ENCODE measurements around the gene PIMREG. TPM values are rescaled to one million over a fixed set of nuclear protein-coding genes. Genes with fewer than 3 reads are reported as not detected.
A peak's percentile ranks its signal among the peaks of the same experiment; 100 is the strongest.

PIMREG gene
- total RNA-seq, 4 donors from 2014 or later: 0.21 to 2.8 (median 0.84) TPM

- 83 to 88% methylated on average over 4 of the region's 4 CpGs for WGBS, 2 donors
- intact Hi-C loops (cut with DNase I; ENCODE audit: low total_unique reads): no loop called here
- no peak overlapping the region for H3K4me3 ChIP-seq (ENCODE audit: low read depth, poor library complexity, severe bottlenecking)
- TF ChIP-seq CTCF (IDR thresholded peaks at IDR 0.05) (no peak), POLR2A (IDR thresholded peaks at IDR 0.05) (no peak)
- DNase-seq (ENCODE audit: low spot score in 2 of 2): no peak
Measured at GRCh38 chr17:6492892-6493674, 48.8 kb downstream of the PIMREG start.

- intact Hi-C loops (cut with DNase I; ENCODE audit: low total_unique reads): no loop called here
- TF ChIP-seq POLR2A (IDR thresholded peaks at IDR 0.05) (no peak), CTCF (IDR thresholded peaks at IDR 0.05) (no peak)
- 60 to 62% methylated on average over 5 of the region's 5 CpGs for WGBS, 2 donors
- no peak for DNase-seq (ENCODE audit: low spot score in 2 of 2)
- no peak overlapping the region for H3K4me3 ChIP-seq (ENCODE audit: low read depth, poor library complexity, severe bottlenecking)
Measured at GRCh38 chr17:6494239-6494941, 50.1 kb downstream of the PIMREG start.

- peak in 1 of 2 donors; percentile 50 for DNase-seq (ENCODE audit: low spot score in 2 of 2)
- TF ChIP-seq CTCF (IDR thresholded peaks at IDR 0.05) (no peak), POLR2A (IDR thresholded peaks at IDR 0.05) (no peak)
- WGBS, 2 donors: 66 to 69% methylated on average over 15 of the region's 15 CpGs
Measured at GRCh38 chr17:6495450-6496115, 51.3 kb downstream of the PIMREG start.

GRCh38 chr17:6496116-6496481 lies 51.8 kb downstream of the PIMREG start:
- no peak overlapping the region for H3K4me3 ChIP-seq (ENCODE audit: low read depth, poor library complexity, severe bottlenecking)
- WGBS, 2 donors: 42 to 44% methylated on average over 8 of the region's 8 CpGs
- intact Hi-C loops (cut with DNase I; ENCODE audit: low total_unique reads): no loop called here
- TF ChIP-seq CTCF (IDR thresholded peaks at IDR 0.05) (no peak), POLR2A (IDR thresholded peaks at IDR 0.05) (no peak)
- DNase-seq (ENCODE audit: low spot score in 2 of 2): peak in 1 of 2 donors; percentile 80

More at GRCh38 chr17:6495450-6496115, 51.3 kb downstream of the PIMREG start:
- H3K4me3 ChIP-seq (ENCODE audit: low read depth, poor library complexity, severe bottlenecking): no peak overlapping the region
- intact Hi-C loops (cut with DNase I; ENCODE audit: low total_unique reads): no loop called here

GRCh38 chr17:6496640-6497441 lies 52.6 kb downstream of the PIMREG start:
- intact Hi-C loops (cut with DNase I; ENCODE audit: low total_unique reads): no loop called here
- H3K4me3 ChIP-seq (ENCODE audit: low read depth, poor library complexity, severe bottlenecking): no peak overlapping the region
- DNase-seq (ENCODE audit: low spot score in 2 of 2): peak in 1 of 2 donors; percentile 48
- no peak for TF ChIP-seq POLR2A (IDR thresholded peaks at IDR 0.05)
- no peak for TF ChIP-seq CTCF (IDR thresholded peaks at IDR 0.05)
- WGBS, 2 donors: 55 to 58% methylated on average over 15 of the region's 15 CpGs
